ENCODE data around the gene WDR18.

WDR18 gene

DNA sequence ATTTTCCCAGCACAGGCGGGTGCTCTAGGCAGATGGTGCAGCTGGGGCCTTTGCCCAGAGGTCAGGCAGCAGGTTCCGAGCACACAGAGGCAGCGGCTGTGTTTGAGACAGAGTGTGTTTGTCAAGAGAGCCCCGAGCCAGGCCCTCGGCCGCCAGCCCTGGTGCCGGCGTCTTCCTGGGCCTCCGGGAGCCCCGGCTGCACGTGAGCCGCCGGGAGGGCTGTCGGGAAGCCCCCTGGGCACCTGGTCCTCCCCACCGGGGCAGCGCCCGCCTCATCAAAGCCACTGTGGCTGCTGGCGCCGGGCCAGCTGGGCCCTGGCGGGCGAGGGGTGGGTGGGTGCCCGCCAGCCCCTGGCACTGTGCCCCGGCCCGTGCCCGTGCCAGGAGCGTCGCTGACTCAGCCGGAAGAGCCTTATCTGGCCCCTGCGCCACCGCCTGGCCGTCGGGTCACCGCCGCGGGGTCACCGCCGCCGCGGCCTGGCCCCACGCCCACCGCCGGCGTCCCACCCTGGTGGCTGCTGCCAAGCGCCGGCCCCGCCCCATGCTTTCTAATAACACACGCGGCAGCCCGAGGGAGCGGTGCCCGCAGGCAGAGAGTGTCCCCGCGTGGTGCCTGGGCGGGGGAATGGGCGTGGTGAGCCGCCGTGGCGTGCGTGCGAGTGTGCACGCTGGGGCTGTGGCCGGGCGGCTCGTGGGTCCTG is 43.4 kb upstream of the WDR18 start:
- DNase-seq (ENCODE audit: extremely low read depth, low read depth), result no peak
- TF ChIP-seq, protein P1, sequence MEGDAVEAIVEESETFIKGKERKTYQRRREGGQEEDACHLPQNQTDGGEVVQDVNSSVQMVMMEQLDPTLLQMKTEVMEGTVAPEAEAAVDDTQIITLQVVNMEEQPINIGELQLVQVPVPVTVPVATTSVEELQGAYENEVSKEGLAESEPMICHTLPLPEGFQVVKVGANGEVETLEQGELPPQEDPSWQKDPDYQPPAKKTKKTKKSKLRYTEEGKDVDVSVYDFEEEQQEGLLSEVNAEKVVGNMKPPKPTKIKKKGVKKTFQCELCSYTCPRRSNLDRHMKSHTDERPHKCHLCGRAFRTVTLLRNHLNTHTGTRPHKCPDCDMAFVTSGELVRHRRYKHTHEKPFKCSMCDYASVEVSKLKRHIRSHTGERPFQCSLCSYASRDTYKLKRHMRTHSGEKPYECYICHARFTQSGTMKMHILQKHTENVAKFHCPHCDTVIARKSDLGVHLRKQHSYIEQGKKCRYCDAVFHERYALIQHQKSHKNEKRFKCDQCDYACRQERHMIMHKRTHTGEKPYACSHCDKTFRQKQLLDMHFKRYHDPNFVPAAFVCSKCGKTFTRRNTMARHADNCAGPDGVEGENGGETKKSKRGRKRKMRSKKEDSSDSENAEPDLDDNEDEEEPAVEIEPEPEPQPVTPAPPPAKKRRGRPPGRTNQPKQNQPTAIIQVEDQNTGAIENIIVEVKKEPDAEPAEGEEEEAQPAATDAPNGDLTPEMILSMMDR (IDR thresholded peaks at IDR 0.05; ENCODE audit: low read depth, low read length), result no peak

DNA sequence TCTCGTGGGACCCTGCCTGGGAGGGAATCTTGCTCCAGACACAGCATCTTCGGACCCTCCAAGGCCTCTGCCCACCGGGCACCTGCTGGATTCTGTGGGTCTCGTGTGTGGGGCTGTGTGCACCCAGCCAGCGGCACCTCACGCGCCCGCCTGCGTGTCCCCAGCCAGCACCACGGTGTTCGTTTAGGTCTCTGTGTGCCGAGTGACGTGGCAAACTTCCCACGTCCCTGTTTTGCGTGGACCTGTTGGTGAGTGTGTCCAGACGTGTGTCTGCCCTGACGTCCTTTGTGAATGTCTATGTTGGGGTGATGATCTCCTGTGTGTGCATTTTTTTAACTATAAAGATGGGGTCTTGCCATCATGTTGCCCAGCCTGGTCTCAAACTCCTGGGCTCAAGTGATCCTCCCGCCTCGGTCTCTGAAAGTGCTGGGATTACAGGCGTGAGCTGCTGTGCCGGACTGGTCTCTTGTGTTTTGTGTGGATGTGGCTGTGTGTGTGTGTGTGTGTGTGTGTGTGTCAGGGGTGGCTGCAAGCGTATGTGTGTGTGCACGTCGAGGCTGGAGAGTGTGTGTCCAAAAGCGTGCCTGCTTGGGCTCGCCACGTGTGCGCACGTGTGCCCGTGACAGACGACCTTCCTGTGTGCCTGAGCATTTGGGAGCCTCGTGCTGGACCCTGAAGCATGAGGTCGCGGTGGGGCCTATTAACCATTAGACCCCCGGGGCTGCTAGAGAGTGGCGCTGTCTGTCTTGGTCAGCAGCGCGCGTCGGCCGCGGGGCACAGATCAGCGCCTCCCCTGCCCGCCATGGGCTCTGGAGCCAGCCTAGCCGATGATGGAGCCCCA is 42.6 kb upstream of the WDR18 start:
- TF ChIP-seq, protein P1 (IDR thresholded peaks at IDR 0.05; ENCODE audit: low read depth, low read length), result no peak
- DNase-seq (ENCODE audit: extremely low read depth, low read depth), result no peak

DNA sequence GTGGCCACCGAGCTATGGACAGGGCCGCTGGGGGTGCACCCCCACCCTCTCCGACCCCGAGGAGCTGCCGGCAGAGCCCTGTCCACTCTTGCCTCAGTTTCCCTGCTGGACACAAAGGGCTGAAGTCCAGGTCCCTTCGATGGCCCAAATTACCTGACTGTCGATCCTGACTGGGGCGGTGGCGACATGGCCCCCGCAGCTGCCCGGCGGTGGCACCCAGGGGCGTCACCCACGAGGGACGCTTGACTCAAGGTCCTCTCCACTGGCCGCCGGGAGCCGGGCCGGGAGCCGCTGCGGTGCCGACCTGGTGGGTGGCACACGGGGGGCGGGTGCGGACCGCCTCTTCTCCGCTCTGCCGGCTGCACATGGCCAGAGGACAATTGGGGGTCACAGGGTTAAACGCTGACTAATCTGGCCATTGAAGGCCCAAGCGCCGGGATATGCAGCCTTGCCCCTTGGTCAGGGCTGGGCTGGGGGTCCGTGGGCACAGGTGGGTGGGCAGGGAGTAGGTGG is 42.0 kb upstream of the WDR18 start:
- DNase-seq (ENCODE audit: extremely low read depth, low read depth), result no peak
- TF ChIP-seq, protein P1 (IDR thresholded peaks at IDR 0.05; ENCODE audit: low read depth, low read length), result no peak

DNA sequence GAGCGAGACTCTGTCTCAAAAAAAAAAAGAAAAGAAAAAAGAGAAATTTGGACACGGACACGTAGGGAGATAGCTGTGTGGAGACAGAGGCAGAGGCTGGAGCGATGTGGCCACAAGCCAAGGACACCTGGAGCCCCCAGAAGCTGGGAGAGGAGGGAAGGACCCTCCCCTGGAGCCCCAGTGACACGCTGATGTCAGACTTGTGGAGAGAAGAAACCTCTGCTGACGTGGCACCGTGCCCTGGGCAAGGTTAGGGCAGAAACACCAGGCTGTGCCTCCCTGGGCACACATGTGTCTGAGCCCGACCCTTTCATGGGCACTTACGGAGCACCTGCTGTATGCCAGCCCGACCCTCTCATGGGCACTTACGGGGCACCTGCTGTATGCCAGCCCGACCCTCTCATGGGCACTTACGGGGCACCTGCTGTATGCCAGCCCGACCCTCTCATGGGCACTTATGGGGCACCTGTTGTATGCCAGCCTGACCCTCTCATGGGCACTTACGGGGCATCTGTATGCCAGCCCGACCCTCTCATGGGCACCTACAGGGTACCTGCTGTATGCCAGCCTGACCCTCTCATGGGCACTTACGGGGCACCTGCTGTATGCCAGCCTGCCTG is 40.5 kb upstream of the WDR18 start:
- TF ChIP-seq, protein P1 (IDR thresholded peaks at IDR 0.05; ENCODE audit: low read depth, low read length), result no peak
- no peak for DNase-seq (ENCODE audit: extremely low read depth, low read depth)

DNA sequence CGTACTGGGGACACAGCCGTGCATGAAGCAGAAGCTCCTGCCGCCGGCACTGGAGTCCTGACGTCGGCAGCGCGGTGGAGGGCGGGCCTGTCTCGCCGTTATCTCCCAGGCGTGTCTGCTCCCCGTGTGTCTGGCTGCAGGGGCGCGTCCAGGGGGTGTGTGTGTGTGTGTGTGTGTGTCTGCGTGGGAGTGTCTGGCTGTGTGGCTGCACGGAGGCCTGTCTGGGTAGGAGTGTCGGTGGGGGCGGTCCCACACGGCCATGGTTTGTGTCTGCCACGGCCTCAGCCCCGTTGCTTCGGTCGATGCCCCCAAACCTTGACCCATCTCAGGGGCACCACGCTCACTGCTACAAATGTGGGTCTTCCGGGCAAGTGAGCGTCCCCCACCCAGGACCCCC is 40.0 kb upstream of the WDR18 start:
- no peak for DNase-seq (ENCODE audit: extremely low read depth, low read depth)
- TF ChIP-seq, protein P1 (IDR thresholded peaks at IDR 0.05; ENCODE audit: low read depth, low read length), result no peak

DNA sequence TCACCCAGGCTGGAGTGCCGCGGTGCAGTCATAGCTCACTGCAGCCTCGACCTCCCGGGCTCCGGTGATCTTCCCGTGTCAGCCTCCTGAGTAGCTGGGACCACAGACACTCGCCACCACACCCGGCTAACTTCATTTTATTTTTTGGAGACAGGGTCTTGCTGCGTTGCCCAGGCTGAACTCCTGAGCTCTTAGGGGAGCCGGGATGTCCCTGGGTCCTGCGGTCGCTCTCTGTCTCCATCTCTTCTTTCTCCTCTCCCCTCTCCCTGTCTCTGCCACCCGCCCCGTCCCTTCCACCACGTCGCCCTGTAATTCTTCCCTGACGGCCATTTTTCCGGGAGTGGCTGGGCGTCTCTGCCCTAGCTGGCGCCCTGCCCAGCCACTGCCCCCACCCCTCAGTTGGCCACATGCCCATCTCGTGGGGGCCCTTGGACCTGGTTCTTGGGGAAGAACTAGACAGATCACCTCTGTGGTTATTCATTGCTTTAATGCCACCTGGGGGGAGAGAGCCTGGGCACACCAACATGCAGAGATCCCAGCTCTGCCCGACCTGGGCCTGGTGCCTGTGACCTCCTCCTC is 39.4 kb upstream of the WDR18 start:
- TF ChIP-seq, protein P1 (IDR thresholded peaks at IDR 0.05; ENCODE audit: low read depth, low read length), result no peak
- no peak for DNase-seq (ENCODE audit: extremely low read depth, low read depth)

Data from AG09319 (cell line).